SH-SY5Y (cell line): Measurements from ENCODE around the gene P2RX7.

ENCODE experiments used
- GATA2 ChIP-seq: IDR thresholded peaks from 2 replicates; pipeline ENCODE4 v1.6.1; 2011; ENCODE audit warnings: mild to moderate bottlenecking, low read depth, low read length
- GATA3 ChIP-seq: IDR thresholded peaks from 2 replicates; pipeline ENCODE4 v1.6.1; 2011; ENCODE audit warnings: low read depth, mild to moderate bottlenecking, low read length, moderate library complexity

GRCh38 chr12:121219353-121219986, 86.8 kb downstream of the P2RX7 start:
- TF ChIP-seq GATA3 (no peak), GATA2 (no peak)
